Measurements from ENCODE around the gene PDZD2.

DNA sequence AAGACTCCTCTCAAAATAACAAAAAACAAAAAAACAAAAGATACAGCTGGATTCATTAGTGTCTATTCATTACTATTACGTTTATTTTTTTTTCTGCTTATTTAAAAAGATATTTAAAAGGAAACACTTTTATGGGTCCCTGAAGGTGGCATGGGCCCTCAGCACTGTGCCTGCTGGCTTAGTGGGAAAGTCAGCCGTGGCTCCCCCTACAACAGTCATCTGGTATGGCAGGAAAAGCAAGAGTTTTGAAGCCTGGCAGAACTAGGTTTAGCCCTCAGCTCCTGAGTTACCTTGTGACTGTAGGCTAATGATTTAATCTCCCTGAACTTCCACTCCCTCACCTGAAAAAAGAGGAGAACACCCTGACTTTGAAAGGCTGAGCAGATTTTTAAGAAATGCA is 399.6 kb downstream of the PDZD2 start:
- no peak for TF ChIP-seq EP300 (IDR thresholded peaks at IDR 0.05)
- TF ChIP-seq, protein P1, sequence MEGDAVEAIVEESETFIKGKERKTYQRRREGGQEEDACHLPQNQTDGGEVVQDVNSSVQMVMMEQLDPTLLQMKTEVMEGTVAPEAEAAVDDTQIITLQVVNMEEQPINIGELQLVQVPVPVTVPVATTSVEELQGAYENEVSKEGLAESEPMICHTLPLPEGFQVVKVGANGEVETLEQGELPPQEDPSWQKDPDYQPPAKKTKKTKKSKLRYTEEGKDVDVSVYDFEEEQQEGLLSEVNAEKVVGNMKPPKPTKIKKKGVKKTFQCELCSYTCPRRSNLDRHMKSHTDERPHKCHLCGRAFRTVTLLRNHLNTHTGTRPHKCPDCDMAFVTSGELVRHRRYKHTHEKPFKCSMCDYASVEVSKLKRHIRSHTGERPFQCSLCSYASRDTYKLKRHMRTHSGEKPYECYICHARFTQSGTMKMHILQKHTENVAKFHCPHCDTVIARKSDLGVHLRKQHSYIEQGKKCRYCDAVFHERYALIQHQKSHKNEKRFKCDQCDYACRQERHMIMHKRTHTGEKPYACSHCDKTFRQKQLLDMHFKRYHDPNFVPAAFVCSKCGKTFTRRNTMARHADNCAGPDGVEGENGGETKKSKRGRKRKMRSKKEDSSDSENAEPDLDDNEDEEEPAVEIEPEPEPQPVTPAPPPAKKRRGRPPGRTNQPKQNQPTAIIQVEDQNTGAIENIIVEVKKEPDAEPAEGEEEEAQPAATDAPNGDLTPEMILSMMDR (IDR thresholded peaks at IDR 0.05) = no peak

All from stomach (tissue), 4 donors.